Left ventricle myocardium inferior (tissue), 1 donor: ENCODE data around the gene PCNX2. TPM values are rescaled to one million over a fixed set of nuclear protein-coding genes. Genes with fewer than 3 reads are reported as not detected.

Experiments
- DNase-seq: peaks from one replicate; pipeline ENCODE4 v3.0.0-alpha.2; 2020
- H3K27ac ChIP-seq: fragments of 200-600 bp; replicated peaks from 2 replicates; pipeline ENCODE4 v1.8.0; 2021
- H3K27me3 ChIP-seq: fragments of 200-600 bp; 2 replicates; pipeline ENCODE4 v1.8.0; 2021; ENCODE audit warnings: low read depth
- H3K36me3 ChIP-seq: fragments of 200-600 bp; 2 replicates; pipeline ENCODE4 v1.8.0; 2021
- H3K4me1 ChIP-seq: fragments of 200-600 bp; 2 replicates; pipeline ENCODE4 v1.8.0; 2021
- H3K4me3 ChIP-seq: fragments of 200-600 bp; 2 replicates; pipeline ENCODE4 v1.8.0; 2021; ENCODE audit warnings: mild to moderate bottlenecking, moderate library complexity
- H3K9me3 ChIP-seq: fragments of 200-600 bp; replicated peaks from 2 replicates; pipeline ENCODE4 v1.8.0; 2021
- CTCF ChIP-seq: fragments of 200-600 bp; IDR thresholded peaks from 2 replicates; pipeline ENCODE4 v1.8.0; 2021; ENCODE audit warnings: antibody characterized with exemption, mild to moderate bottlenecking, borderline replicate concordance
- intact Hi-C: fragments of 100-400 bp; cut with micrococcal nuclease; formaldehyde crosslinking; loops from one replicate; pipeline ENCODE4 v1.11.0; 2022
- total RNA-seq: library from RNA; stranded (reverse); fragmentation: NEBNext Ultra II Directional; extraction: Animal tissue kit (Norgen Biotek cat#: 25700); gene quantifications from one replicate; pipeline ENCODE4 v1.2.1, GENCODE V29; 2021
- donor health status: DM: no; HTN: yes; CAD: no; lungs with severe emphysema.

PCNX2 gene
- total RNA-seq, 1 donor from 2014 or later: 0.82 TPM

DNA sequence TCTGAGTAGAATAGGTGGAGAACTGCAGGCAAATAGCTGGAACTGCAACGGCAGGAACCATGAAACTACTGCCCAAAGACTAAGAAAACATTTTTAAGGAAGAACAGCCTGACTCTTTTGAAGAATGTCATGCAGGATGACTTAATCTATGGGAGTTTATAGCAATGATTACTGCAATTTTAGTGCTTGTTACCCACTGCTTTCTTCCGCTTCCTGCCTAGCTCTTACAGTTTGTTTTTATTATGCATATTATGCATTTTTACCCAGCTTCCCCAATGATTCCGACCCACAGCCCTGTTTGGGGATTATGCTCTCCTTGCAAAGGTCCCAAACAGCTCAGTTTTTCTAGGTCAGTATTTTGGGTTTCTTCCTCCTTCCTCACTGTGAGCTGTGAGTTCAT lies 71.2 kb downstream of the PCNX2 start:
- no peak overlapping the region for H3K4me3 ChIP-seq
- H3K4me1 ChIP-seq: no peaks in the 10 kb centered on the region
- intact Hi-C loops: no loop called here
- H3K27ac ChIP-seq: no peak overlapping the region
- no peak for TF ChIP-seq CTCF
- no peaks in the 10 kb centered on the region for H3K36me3 ChIP-seq
- peaks cover 10% of the 10 kb centered on the region for H3K9me3 ChIP-seq
- DNase-seq: no peak
- no peaks in the 10 kb centered on the region for H3K27me3 ChIP-seq

DNA sequence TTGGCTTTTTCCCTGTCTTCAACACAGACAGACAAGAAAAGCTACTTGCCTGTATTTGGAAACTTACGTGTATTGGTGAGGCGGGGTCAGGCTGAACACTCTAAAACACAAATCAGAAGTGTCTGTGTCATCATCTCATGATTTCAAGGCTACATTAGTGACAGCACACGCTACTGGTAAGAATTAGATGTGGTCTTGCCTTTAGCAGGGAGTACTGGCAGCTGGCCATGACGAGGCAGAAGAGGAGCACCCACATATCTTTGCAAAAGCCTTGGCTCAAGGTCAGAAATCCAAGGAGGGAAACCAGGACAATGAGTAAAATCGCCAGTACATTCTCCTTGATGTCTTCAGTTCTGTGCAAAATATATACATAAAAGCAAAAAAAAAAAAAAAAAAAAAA lies 77.7 kb downstream of the PCNX2 start:
- Histone ChIP-seq H3K4me3 (no peak overlapping the region), H3K36me3 (no peaks in the 10 kb centered on the region), H3K4me1 (no peaks in the 10 kb centered on the region), H3K27ac (no peak overlapping the region), H3K27me3 (no peaks in the 10 kb centered on the region), H3K9me3 (peaks cover 10% of the 10 kb centered on the region)
- intact Hi-C loops: no loop called here
- TF ChIP-seq CTCF: no peak
- no peak for DNase-seq

GRCh38 chr1:233216009-233216408 lies 79.5 kb downstream of the PCNX2 start:
- intact Hi-C loops: no loop called here
- no peak for DNase-seq

GRCh38 chr1:233215135-233215760 lies 80.3 kb downstream of the PCNX2 start:
- peaks cover 7% of the 10 kb centered on the region for H3K9me3 ChIP-seq
- intact Hi-C loops: no loop called here
- no peak overlapping the region for H3K4me3 ChIP-seq
- TF ChIP-seq CTCF: no peak
- no peak for DNase-seq
- no peak overlapping the region for H3K27ac ChIP-seq
- no peaks in the 10 kb centered on the region for H3K36me3 ChIP-seq
- H3K27me3 ChIP-seq: no peaks in the 10 kb centered on the region
- no peaks in the 10 kb centered on the region for H3K4me1 ChIP-seq

More at GRCh38 chr1:233216009-233216408, 79.5 kb downstream of the PCNX2 start:
- Histone ChIP-seq H3K27me3 (no peaks in the 10 kb centered on the region), H3K4me3 (no peak overlapping the region), H3K4me1 (no peaks in the 10 kb centered on the region), H3K36me3 (no peaks in the 10 kb centered on the region), H3K9me3 (peaks cover 10% of the 10 kb centered on the region), H3K27ac (no peak overlapping the region)
- TF ChIP-seq CTCF: no peak

- no peak for DNase-seq
- TF ChIP-seq CTCF: no peak
Measured at GRCh38 chr1:233211595-233211994, 83.9 kb downstream of the PCNX2 start.

More at GRCh38 chr1:233211595-233211994, 83.9 kb downstream of the PCNX2 start:
- Histone ChIP-seq H3K4me1 (no peaks in the 10 kb centered on the region), H3K4me3 (no peak overlapping the region), H3K27ac (no peak overlapping the region), H3K27me3 (no peaks in the 10 kb centered on the region), H3K9me3 (no peaks in the 10 kb centered on the region), H3K36me3 (no peaks in the 10 kb centered on the region)
- intact Hi-C loops: no loop called here
